ENCODE results near the gene HTRA2.
A peak's percentile ranks its signal among the peaks of the same experiment; 100 is the strongest.

HTRA2 gene

GRCh38 chr2:74525717-74526648, 3.8 kb upstream of the HTRA2 start, which contains the start of gene DQX1:
TSS of gene DQX1 (minus strand) at chr2:74526231. CDS start at chr2:74525729, 502 bp downstream.
- Histone ChIP-seq H3K27me3 (ENCODE audit: low read depth, low read length) (no peaks in the 10 kb centered on the region), H3K27ac (ENCODE audit: low read length) (peak within 1 kb of the TSS; percentile 74), H3K4me1 (ENCODE audit: control insufficient read depth in 1 of 2, insufficient read depth in 2 of 2, low read length in 2 of 2) (peaks cover 10 to 17% of the 10 kb centered on the region in 2 donors), H3K36me3 (ENCODE audit: control insufficient read depth in 1 of 2, insufficient read depth in 2 of 2, low read length in 2 of 2) (peaks cover 13 to 30% of the 10 kb centered on the region in 2 donors), H3K9me3 (ENCODE audit: control insufficient read depth in 1 of 2, low read length in 2 of 2) (no peaks in the 10 kb centered on the region), H3K4me3 (ENCODE audit: low read depth in 1 of 2, low read length in 2 of 2) (peak within 1 kb of the TSS in 1 of 2 donors; percentile 21)

- peaks cover 13 to 30% of the 10 kb centered on the region in 2 donors for H3K36me3 ChIP-seq (ENCODE audit: control insufficient read depth in 1 of 2, insufficient read depth in 2 of 2, low read length in 2 of 2)
- H3K9me3 ChIP-seq (ENCODE audit: control insufficient read depth in 1 of 2, low read length in 2 of 2) = no peaks in the 10 kb centered on the region
- H3K4me3 ChIP-seq (ENCODE audit: low read depth in 1 of 2, low read length in 2 of 2) = no peak overlapping the region
- no peak overlapping the region for H3K27ac ChIP-seq (ENCODE audit: low read length)
- H3K4me1 ChIP-seq (ENCODE audit: control insufficient read depth in 1 of 2, insufficient read depth in 2 of 2, low read length in 2 of 2) = peaks cover 16 to 25% of the 10 kb centered on the region in 2 donors
- no peaks in the 10 kb centered on the region for H3K27me3 ChIP-seq (ENCODE audit: low read depth, low read length)
Observed at GRCh38 chr2:74526649-74527230, 3.0 kb upstream of the HTRA2 start.

- no peaks in the 10 kb centered on the region for H3K27me3 ChIP-seq (ENCODE audit: low read depth, low read length)
- H3K36me3 ChIP-seq (ENCODE audit: control insufficient read depth in 1 of 2, insufficient read depth in 2 of 2, low read length in 2 of 2) = peaks cover 13 to 35% of the 10 kb centered on the region in 2 donors
- no peak overlapping the region for H3K4me3 ChIP-seq (ENCODE audit: low read depth in 1 of 2, low read length in 2 of 2)
- H3K9me3 ChIP-seq (ENCODE audit: control insufficient read depth in 1 of 2, low read length in 2 of 2) = no peaks in the 10 kb centered on the region
- H3K4me1 ChIP-seq (ENCODE audit: control insufficient read depth in 1 of 2, insufficient read depth in 2 of 2, low read length in 2 of 2) = peaks cover 16 to 25% of the 10 kb centered on the region in 2 donors
- H3K27ac ChIP-seq (ENCODE audit: low read length) = no peak overlapping the region
Observed at GRCh38 chr2:74527741-74528140, 2.0 kb upstream of the HTRA2 start.

DNA sequence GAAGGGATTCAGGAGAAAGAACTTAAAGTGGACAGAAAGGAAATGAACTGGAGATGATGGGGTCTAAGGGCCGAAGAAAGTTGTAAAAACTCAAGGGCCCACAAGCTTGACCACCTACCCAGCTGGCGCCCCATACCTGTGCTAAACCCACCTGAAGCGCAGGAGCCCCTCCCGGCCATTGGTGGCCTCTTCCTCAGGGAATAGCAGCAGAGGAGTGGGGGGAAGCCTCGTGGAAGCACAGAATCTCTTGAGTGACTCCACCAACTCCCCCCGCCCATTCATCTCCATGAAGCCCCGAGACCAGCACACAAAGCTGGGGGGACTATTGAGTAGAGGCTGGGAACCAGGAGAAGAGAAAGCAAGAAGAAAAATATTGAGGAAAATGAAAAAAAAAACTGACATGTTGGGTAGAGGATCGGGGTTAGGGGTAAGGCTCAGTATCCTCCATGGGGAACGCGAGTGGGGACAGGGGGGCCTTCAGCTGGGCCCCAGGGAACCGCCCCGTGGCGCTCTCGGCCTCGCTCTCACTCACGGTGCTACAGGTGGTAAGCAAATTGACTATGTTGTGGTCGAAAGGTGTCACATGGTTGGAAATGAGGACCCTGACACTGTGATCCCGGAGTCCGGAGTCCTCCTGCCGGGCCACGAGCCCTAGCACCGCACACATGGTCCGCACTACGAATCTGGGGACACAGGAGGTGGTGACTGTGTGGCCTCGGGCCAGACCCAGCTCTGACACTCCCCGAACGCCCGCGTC, 955 bp upstream of the HTRA2 start:
- peaks cover 18 to 42% of the 10 kb centered on the region in 2 donors for H3K36me3 ChIP-seq (ENCODE audit: control insufficient read depth in 1 of 2, insufficient read depth in 2 of 2, low read length in 2 of 2)
- H3K27ac ChIP-seq (ENCODE audit: low read length) = peak overlapping the region; percentile 81
- H3K4me3 ChIP-seq (ENCODE audit: low read depth in 1 of 2, low read length in 2 of 2) = peak overlapping the region; percentile 96 to 99
- peaks cover 16 to 25% of the 10 kb centered on the region in 2 donors for H3K4me1 ChIP-seq (ENCODE audit: control insufficient read depth in 1 of 2, insufficient read depth in 2 of 2, low read length in 2 of 2)
- H3K9me3 ChIP-seq (ENCODE audit: control insufficient read depth in 1 of 2, low read length in 2 of 2) = no peaks in the 10 kb centered on the region
- no peaks in the 10 kb centered on the region for H3K27me3 ChIP-seq (ENCODE audit: low read depth, low read length)

- peaks cover 16 to 25% of the 10 kb centered on the region in 2 donors for H3K4me1 ChIP-seq (ENCODE audit: control insufficient read depth in 1 of 2, insufficient read depth in 2 of 2, low read length in 2 of 2)
- H3K36me3 ChIP-seq (ENCODE audit: control insufficient read depth in 1 of 2, insufficient read depth in 2 of 2, low read length in 2 of 2) = peaks cover 18 to 40% of the 10 kb centered on the region in 2 donors
- peak overlapping the region; percentile 96 to 99 for H3K4me3 ChIP-seq (ENCODE audit: low read depth in 1 of 2, low read length in 2 of 2)
- peak overlapping the region; percentile 70 for H3K27ac ChIP-seq (ENCODE audit: low read length)
- no peaks in the 10 kb centered on the region for H3K9me3 ChIP-seq (ENCODE audit: control insufficient read depth in 1 of 2, low read length in 2 of 2)
- no peaks in the 10 kb centered on the region for H3K27me3 ChIP-seq (ENCODE audit: low read depth, low read length)
Observed at GRCh38 chr2:74530239-74531187, 780 bp downstream of the HTRA2 start.

DNA sequence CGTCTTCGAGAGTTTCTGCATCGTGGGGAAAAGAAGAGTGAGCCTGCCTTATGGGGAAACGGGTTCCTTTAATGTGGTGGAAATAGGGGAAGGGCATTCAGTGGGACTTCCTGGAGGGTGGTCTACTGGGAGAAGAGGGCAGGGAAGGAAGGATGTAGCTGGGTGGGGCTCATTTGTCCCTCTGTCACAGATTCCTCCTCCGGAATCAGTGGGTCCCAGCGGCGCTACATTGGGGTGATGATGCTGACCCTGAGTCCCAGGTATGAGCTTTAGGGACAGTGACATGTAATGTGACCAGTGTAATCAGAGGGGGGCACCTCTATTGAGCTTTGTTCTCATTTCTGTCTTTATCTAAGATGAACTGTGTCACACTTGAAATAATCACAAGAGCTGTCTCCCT, 1.9 kb downstream of the HTRA2 start:
- Histone ChIP-seq H3K4me3 (ENCODE audit: low read depth in 1 of 2, low read length in 2 of 2) (peak overlapping the region in 1 of 2 donors; percentile 96), H3K27me3 (ENCODE audit: low read depth, low read length) (no peaks in the 10 kb centered on the region), H3K27ac (ENCODE audit: low read length) (no peak overlapping the region), H3K4me1 (ENCODE audit: control insufficient read depth in 1 of 2, insufficient read depth in 2 of 2, low read length in 2 of 2) (peaks cover 16 to 25% of the 10 kb centered on the region in 2 donors), H3K9me3 (ENCODE audit: control insufficient read depth in 1 of 2, low read length in 2 of 2) (no peaks in the 10 kb centered on the region), H3K36me3 (ENCODE audit: control insufficient read depth in 1 of 2, insufficient read depth in 2 of 2, low read length in 2 of 2) (peaks cover 15 to 29% of the 10 kb centered on the region in 2 donors)

DNA sequence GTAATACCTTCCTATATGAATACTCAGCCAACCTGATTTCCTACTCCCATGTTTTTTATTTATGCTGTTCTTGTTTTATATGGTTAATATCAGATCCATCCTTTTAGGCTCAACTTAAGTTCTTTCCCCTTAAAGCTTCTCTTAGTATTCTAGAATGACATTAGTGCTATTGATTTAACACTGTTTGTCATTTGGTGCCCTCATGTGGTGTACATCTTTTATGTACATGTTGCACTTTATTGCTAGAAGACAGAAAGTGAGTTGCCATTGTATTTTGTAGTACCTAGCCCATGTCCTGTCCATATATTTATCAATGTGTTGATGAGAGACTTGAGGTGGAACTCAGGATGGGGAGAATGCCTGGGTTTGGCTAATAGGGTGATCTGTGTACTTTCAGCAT, 2.5 kb downstream of the HTRA2 start:
- H3K4me1 ChIP-seq (ENCODE audit: control insufficient read depth in 1 of 2, insufficient read depth in 2 of 2, low read length in 2 of 2) = peaks cover 16 to 25% of the 10 kb centered on the region in 2 donors
- H3K9me3 ChIP-seq (ENCODE audit: control insufficient read depth in 1 of 2, low read length in 2 of 2) = no peaks in the 10 kb centered on the region
- H3K27ac ChIP-seq (ENCODE audit: low read length) = no peak overlapping the region
- H3K27me3 ChIP-seq (ENCODE audit: low read depth, low read length) = no peaks in the 10 kb centered on the region
- no peak overlapping the region for H3K4me3 ChIP-seq (ENCODE audit: low read depth in 1 of 2, low read length in 2 of 2)
- H3K36me3 ChIP-seq (ENCODE audit: control insufficient read depth in 1 of 2, insufficient read depth in 2 of 2, low read length in 2 of 2) = peaks cover 10 to 23% of the 10 kb centered on the region in 2 donors

DNA sequence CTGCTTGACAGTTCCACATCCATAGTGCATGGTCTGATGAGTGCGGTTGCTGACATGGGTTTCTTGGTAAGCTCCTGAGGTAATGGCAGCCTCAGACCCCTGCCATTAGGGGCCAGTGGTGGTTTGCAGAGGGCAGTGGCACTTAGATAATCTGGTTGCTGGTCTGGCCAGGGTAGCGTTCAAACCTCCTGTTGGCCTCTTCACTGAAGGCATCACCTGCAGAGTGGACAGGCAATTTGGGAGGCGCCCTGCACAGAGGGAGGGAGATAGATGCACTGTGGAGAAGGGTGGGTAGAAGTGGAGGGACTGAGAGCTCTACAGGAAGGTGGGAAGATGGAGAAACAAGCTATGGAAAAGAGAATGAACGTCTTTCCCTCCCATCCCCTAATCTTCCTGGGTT, 3.7 kb downstream of the HTRA2 start:
- H3K4me3 ChIP-seq (ENCODE audit: low read depth in 1 of 2, low read length in 2 of 2) = no peak overlapping the region
- H3K4me1 ChIP-seq (ENCODE audit: control insufficient read depth in 1 of 2, insufficient read depth in 2 of 2, low read length in 2 of 2) = peaks cover 14 to 17% of the 10 kb centered on the region in 2 donors
- no peaks in the 10 kb centered on the region for H3K9me3 ChIP-seq (ENCODE audit: control insufficient read depth in 1 of 2, low read length in 2 of 2)
- no peaks in the 10 kb centered on the region for H3K27me3 ChIP-seq (ENCODE audit: low read depth, low read length)
- H3K36me3 ChIP-seq (ENCODE audit: control insufficient read depth in 1 of 2, insufficient read depth in 2 of 2, low read length in 2 of 2) = peaks cover 5 to 12% of the 10 kb centered on the region in 2 donors
- H3K27ac ChIP-seq (ENCODE audit: low read length) = no peak overlapping the region

- Histone ChIP-seq H3K4me1 (ENCODE audit: control insufficient read depth in 1 of 2, insufficient read depth in 2 of 2, low read length in 2 of 2) (peaks cover 10 to 12% of the 10 kb centered on the region in 2 donors), H3K27ac (ENCODE audit: low read length) (no peak overlapping the region), H3K36me3 (ENCODE audit: control insufficient read depth in 1 of 2, insufficient read depth in 2 of 2, low read length in 2 of 2) (peaks cover 5 to 12% of the 10 kb centered on the region in 2 donors), H3K9me3 (ENCODE audit: control insufficient read depth in 1 of 2, low read length in 2 of 2) (no peaks in the 10 kb centered on the region), H3K27me3 (ENCODE audit: low read depth, low read length) (no peaks in the 10 kb centered on the region), H3K4me3 (ENCODE audit: low read depth in 1 of 2, low read length in 2 of 2) (no peak overlapping the region)
Observed at GRCh38 chr2:74534411-74534810, 4.7 kb downstream of the HTRA2 start.

DNA sequence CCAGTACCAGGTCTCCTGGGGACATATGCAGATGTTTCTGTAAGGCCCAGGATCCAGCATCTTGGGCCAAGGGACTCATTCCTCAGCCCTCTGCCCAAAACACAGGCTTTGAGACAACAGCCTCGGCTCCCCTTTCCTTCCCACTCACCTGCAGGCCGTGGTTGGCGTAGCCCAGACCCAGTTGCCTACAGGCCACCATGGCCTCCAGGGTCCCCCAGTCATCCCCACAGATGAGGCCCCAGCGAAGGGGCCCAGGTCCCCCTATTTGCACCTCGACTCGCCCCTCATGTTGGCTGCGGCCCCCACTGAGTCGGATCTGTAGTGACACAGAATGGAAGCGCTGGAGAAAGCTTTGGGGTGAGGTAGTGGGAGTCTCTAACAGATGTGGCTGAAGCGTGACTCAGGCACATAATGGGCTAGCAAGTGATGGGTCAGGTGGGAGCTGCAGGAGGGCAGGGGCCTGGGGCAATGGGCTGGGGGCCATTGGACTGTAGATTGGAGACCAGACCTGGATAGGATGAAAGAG, 5.8 kb downstream of the HTRA2 start:
- Histone ChIP-seq H3K4me3 (ENCODE audit: low read depth in 1 of 2, low read length in 2 of 2) (no peak overlapping the region), H3K27ac (ENCODE audit: low read length) (no peak overlapping the region), H3K27me3 (ENCODE audit: low read depth, low read length) (no peaks in the 10 kb centered on the region), H3K4me1 (ENCODE audit: control insufficient read depth in 1 of 2, insufficient read depth in 2 of 2, low read length in 2 of 2) (peaks cover 10 to 12% of the 10 kb centered on the region in 2 donors), H3K9me3 (ENCODE audit: control insufficient read depth in 1 of 2, low read length in 2 of 2) (no peaks in the 10 kb centered on the region), H3K36me3 (ENCODE audit: control insufficient read depth in 1 of 2, insufficient read depth in 2 of 2, low read length in 2 of 2) (peaks cover 5 to 12% of the 10 kb centered on the region in 2 donors)
